GM18517 (cell line): ENCODE measurements around the gene RAC2.

Experiments
- ATAC-seq: cut with Tn5 transposase; IDR thresholded peaks from one replicate; pipeline ENCODE4 v1.9.1; 2021; ENCODE audit warnings: mild to moderate bottlenecking, moderate library complexity; ENCODE audit not compliant: unreplicated experiment

RAC2 gene

GRCh38 chr22:37244114-37244921, at the start of gene RAC2:
Gene RAC2 (minus strand): TSS chr22:37244269. CDS start chr22:37244148, 121 bp downstream.
- ATAC-seq = no peak

- ATAC-seq = no peak
Observed at GRCh38 chr22:37293172-37293571, 49.1 kb upstream of the RAC2 start.

GRCh38 chr22:37292641-37293040, 48.6 kb upstream of the RAC2 start:
- no peak for ATAC-seq

- no peak for ATAC-seq
Observed at GRCh38 chr22:37291559-37292298, 47.7 kb upstream of the RAC2 start.

- no peak for ATAC-seq
Observed at GRCh38 chr22:37290737-37291136, 46.7 kb upstream of the RAC2 start.

DNA sequence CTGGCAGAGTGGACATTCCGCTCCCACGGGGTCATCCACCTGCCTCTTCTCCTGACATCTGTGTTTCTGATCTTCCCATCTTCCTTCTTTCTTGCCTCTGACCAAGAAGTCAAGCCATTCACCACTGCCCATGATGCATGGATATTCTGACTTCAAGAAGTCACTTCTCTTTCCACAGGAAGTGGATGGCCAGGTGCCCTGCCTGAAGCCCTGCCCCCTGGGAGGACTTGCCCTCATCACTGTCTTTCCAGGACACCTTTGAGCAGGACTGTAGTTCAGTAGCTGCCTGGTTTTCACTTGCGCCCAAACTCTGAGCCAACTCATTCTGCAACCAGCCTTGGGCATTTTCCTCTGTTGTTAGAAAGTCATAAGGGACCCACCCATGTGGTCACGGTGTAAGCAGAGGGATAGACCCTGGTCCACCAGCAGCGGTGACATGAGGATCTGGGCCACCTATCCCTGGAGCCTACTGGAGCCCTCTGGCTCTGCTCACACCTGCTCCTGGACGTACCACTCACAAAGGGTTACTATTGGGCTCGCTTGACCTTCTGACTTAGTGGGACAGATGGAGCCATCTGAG, 45.2 kb upstream of the RAC2 start:
- no peak for ATAC-seq

DNA sequence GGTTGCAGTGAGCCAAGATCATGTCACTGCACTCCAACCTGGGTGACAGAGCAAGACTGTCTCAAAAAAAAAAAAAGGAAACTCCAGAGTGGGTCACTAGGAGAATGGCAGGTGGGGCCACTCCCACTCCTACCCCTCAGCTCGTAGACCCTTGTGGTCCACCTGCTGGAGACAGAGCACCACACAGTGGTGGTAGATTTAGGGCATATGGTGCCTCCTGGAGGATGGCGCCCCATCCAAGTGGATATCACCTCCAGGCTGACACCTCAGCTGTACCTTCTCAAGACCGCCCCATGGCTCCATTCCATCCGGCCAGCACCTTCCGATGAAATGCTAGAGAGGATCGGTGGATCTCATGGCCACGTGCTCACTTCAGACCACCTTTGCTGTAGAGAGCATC, 44.5 kb upstream of the RAC2 start:
- ATAC-seq = no peak

- no peak for ATAC-seq
Observed at GRCh38 chr22:37287550-37287951, 43.5 kb upstream of the RAC2 start.

DNA sequence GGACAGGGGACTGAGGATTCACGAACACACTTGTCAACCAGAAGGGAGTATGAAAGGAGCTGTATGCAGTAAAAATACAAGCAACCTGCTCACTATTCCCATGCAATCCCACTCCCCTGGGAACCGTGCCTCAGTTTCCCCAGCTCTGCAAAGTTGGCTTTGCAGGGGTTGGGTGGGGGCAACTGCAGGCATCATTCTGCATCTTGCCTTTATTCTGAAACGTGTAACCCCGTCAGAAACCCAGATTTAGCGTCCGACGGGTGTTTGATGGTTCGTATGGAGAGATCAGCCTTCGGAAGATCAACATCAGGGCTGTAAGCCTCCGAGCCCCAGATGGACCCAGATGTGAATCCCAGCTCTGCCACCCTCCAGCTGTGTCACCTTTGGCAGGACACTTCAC, 41.9 kb upstream of the RAC2 start:
- no peak for ATAC-seq

- ATAC-seq = no peak
Observed at GRCh38 chr22:37284805-37285355, 40.8 kb upstream of the RAC2 start.

GRCh38 chr22:37284126-37284804, 40.2 kb upstream of the RAC2 start:
- no peak for ATAC-seq

GRCh38 chr22:37283393-37283937, 39.4 kb upstream of the RAC2 start:
- ATAC-seq = no peak

- ATAC-seq = no peak
Observed at GRCh38 chr22:37282385-37282677, 38.3 kb upstream of the RAC2 start, which contains the start of gene CYTH4. Gene CYTH4 (plus strand): TSS chr22:37282508. CDS start chr22:37282570, 62 bp downstream.

GRCh38 chr22:37281646-37282384, 37.7 kb upstream of the RAC2 start:
- ATAC-seq = no peak

DNA sequence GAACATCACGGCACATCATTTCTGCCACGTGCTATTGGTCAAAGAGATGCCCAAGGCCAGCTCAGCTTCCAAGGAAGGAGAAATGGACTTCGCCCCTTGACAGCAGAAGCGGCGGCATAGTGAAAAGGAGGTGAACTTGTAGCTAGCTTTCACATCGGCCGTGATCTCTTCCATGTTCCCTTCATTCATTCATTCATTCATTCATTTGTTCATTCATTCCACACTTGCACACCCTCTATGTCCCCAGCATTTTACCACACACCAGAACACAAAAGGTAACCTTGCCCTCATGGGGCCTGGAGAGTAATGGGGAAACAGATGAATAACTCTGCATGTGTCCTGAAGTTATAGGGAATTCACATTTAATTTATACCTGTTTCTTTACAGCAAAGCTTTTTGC, 37.1 kb upstream of the RAC2 start:
- no peak for ATAC-seq

GRCh38 chr22:37280718-37281117, 36.6 kb upstream of the RAC2 start:
- no peak for ATAC-seq

- no peak for ATAC-seq
Observed at GRCh38 chr22:37279331-37280181, 35.5 kb upstream of the RAC2 start.

GRCh38 chr22:37278261-37278660, 34.2 kb upstream of the RAC2 start:
- no peak for ATAC-seq

DNA sequence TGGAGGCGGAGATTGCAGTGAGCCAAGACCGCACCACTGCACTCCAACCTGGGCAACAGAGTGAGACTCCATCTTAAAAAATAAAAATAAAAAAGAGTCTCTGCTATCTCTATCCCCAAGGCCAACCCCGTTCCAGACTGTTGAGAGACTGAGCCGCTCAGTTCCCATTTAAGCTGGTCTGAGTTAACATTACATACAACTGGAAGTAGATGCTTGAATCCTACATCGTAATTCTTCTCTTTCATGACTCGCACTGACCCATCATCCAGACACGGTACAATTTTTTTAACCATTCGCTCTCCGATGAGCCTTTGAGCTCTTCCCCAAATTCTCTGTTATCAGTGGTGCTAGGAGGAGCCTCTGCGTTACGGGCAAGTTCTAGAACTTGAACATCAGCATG, 33.3 kb upstream of the RAC2 start:
- no peak for ATAC-seq
